Kidney (tissue), 14 donors: ENCODE measurements around the gene ZDHHC3. TPM values are rescaled to one million over a fixed set of nuclear protein-coding genes. Genes with fewer than 3 reads are reported as not detected.

Experiments
- DNase-seq, 5 donors: peaks; one replicate each; pipeline ENCODE4 v3.0.0-alpha.2; 2013 to 2020
- FAIRE-seq: peaks from 2 replicates; lab custom pipeline; 2012; peaks lifted over from hg19 to GRCh38; lab: Jason Lieb, UNC
- H3K27ac ChIP-seq, 2 donors: one replicate each; pipeline ENCODE4 v1.7.0; 2013; ENCODE audit warnings: low read depth in 2 of 2, low read length in 2 of 2, inconsistent platforms in 1 of 2
- H3K27me3 ChIP-seq: one replicate; pipeline ENCODE4 v1.7.1; 2013; ENCODE audit warnings: low read length, inconsistent platforms; ENCODE audit not compliant: control insufficient read depth, insufficient read depth
- H3K36me3 ChIP-seq, 3 donors: one replicate each; pipeline versions ENCODE4 v1.7.0 to v1.7.1; 2013; ENCODE audit warnings: low read length in 3 of 3, control low read depth in 1 of 3, inconsistent platforms in 1 of 3; ENCODE audit not compliant: insufficient read depth in 3 of 3, control insufficient read depth in 2 of 3
- H3K4me1 ChIP-seq, 3 donors: one replicate each; pipeline versions ENCODE4 v1.7.0 to v1.7.1; 2013; ENCODE audit warnings: low read length in 3 of 3, inconsistent platforms in 1 of 3, low read depth in 1 of 3; ENCODE audit not compliant: control insufficient read depth in 2 of 3, insufficient read depth in 2 of 3
- H3K4me3 ChIP-seq, 3 donors: one replicate each; pipeline versions ENCODE4 v1.7.0 to v1.8.1; 2013; ENCODE audit warnings: low read length in 3 of 3, control low read depth in 1 of 3, inconsistent platforms in 1 of 3
- H3K9ac ChIP-seq, 3 donors: one replicate each; pipeline versions ENCODE4 v1.7.0 to v1.7.1; 2013; ENCODE audit warnings: low read length in 3 of 3, control low read depth in 1 of 3, inconsistent platforms in 1 of 3
- H3K9me3 ChIP-seq, 3 donors: one replicate each; pipeline versions ENCODE4 v1.7.0 to v1.7.1; 2013; ENCODE audit warnings: low read length in 3 of 3, control low read depth in 1 of 3, inconsistent platforms in 1 of 3; ENCODE audit not compliant: control insufficient read depth in 2 of 3, insufficient read depth in 1 of 3
- intact Hi-C: fragments of 100-400 bp; cut with DNase I; formaldehyde crosslinking; loops from one replicate; pipeline ENCODE4 v1.11.1; 2022
- polyA plus RNA-seq: library from polyadenylated mRNA; stranded (reverse); fragments of 350-450 nt; fragmentation: Illumina TruSeq; extraction: RNeasy Lipid Tissue Mini Kit (QIAGEN cat#74804); gene quantifications from one replicate; pipeline ENCODE4 v1.2.3, GENCODE V29; 2014; ENCODE audit warnings: low read depth, low replicate concordance; ENCODE audit not compliant: insufficient read depth
- total RNA-seq: library from RNA; stranded (reverse); fragmentation: NEBNext Ultra II Directional; extraction: Animal tissue kit (Norgen Biotek cat#: 25700); gene quantifications from one replicate; pipeline ENCODE4 v1.2.1, GENCODE V29; 2021
- TF ChIP-seq, protein P1 (sequence below): IDR thresholded peaks from 3 replicates; pipeline ENCODE4 v1.5.1; 2012; ENCODE audit warnings: mild to moderate bottlenecking, moderate library complexity, borderline replicate concordance; ENCODE audit not compliant: insufficient read depth; ENCODE audit errors: extremely low read depth
- donor health status: control.
- donor health status: control.
- donor health status: control.
- donor health status: control.
- donor health status: control.
- donor health status: DM: yes; HTN: yes; CAD: no.
- donor health status: Normal renal cell carcinoma (clear cell type).

ZDHHC3 gene
- total and polyA plus RNA-seq, 2 donors from 2014 or later = 60.2 to 71.5 TPM

GRCh38 chr3:44999782-45000181 lies 23.8 kb upstream of the ZDHHC3 start:
- TF ChIP-seq, protein P1, sequence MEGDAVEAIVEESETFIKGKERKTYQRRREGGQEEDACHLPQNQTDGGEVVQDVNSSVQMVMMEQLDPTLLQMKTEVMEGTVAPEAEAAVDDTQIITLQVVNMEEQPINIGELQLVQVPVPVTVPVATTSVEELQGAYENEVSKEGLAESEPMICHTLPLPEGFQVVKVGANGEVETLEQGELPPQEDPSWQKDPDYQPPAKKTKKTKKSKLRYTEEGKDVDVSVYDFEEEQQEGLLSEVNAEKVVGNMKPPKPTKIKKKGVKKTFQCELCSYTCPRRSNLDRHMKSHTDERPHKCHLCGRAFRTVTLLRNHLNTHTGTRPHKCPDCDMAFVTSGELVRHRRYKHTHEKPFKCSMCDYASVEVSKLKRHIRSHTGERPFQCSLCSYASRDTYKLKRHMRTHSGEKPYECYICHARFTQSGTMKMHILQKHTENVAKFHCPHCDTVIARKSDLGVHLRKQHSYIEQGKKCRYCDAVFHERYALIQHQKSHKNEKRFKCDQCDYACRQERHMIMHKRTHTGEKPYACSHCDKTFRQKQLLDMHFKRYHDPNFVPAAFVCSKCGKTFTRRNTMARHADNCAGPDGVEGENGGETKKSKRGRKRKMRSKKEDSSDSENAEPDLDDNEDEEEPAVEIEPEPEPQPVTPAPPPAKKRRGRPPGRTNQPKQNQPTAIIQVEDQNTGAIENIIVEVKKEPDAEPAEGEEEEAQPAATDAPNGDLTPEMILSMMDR = no peak
- peaks cover 0 to 12% (median 8%) of the 10 kb centered on the region in 3 donors for H3K4me1 ChIP-seq
- H3K36me3 ChIP-seq = peaks cover 2 to 27% (median 25%) of the 10 kb centered on the region in 3 donors
- no peaks in the 10 kb centered on the region for H3K27me3 ChIP-seq
- peak overlapping the region in 1 of 2 donors; percentile 45 for H3K27ac ChIP-seq
- H3K4me3 ChIP-seq = no peak overlapping the region
- FAIRE-seq (no peak), DNase-seq (no peak)
- intact Hi-C loops = no loop called here
- H3K9me3 ChIP-seq = no peaks in the 10 kb centered on the region
- H3K9ac ChIP-seq = no peak overlapping the region

DNA sequence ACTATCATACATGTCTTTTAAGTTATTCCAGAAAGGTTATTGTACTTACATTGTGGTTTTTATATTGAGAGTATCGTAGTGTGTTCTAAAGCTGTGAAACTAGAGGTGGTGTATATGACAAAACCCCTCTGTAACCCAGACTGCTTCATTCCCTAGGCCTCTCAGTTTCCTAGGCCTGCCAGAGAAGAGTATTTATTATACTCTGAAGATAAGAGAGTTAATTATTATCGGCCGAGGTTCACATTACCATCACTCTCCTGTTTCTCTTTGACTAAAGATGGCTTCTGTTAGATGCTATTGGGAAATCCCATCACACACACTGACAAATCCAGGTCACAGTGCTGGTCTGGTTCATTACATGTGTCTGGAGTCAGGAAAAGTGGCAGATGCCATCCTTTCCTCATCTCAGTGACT lies 20.6 kb upstream of the ZDHHC3 start:
- Histone ChIP-seq H3K9ac (no peak overlapping the region), H3K4me3 (no peak overlapping the region), H3K27me3 (no peaks in the 10 kb centered on the region), H3K36me3 (peaks cover 2 to 19% (median 14%) of the 10 kb centered on the region in 3 donors), H3K9me3 (no peaks in the 10 kb centered on the region), H3K4me1 (peaks cover 0 to 19% (median 13%) of the 10 kb centered on the region in 3 donors), H3K27ac (peak overlapping the region in 1 of 2 donors; percentile 19)
- intact Hi-C loops = no loop called here
- peak in 1 of 5 donors; percentile 38 for DNase-seq
- TF ChIP-seq, protein P1 = no peak
- FAIRE-seq = no peak

GRCh38 chr3:44995142-44995770 lies 19.3 kb upstream of the ZDHHC3 start:
- peaks cover under 1 to 28% (median 22%) of the 10 kb centered on the region in 3 donors for H3K36me3 ChIP-seq
- DNase-seq (peak in 4 of 5 donors; percentile 40 to 93 (median 60)), FAIRE-seq (no peak)
- peak overlapping the region in 1 of 3 donors; percentile 10 for H3K4me3 ChIP-seq
- intact Hi-C loops = no loop called here
- H3K27me3 ChIP-seq = no peaks in the 10 kb centered on the region
- peak overlapping the region in 1 of 2 donors; percentile 23 for H3K27ac ChIP-seq
- H3K9me3 ChIP-seq = no peaks in the 10 kb centered on the region
- TF ChIP-seq, protein P1 = no peak
- H3K4me1 ChIP-seq = peaks cover 0 to 17% (median 13%) of the 10 kb centered on the region in 3 donors
- H3K9ac ChIP-seq = peak overlapping the region in 1 of 3 donors; percentile 25
